GM12892 (cell line): Measurements from ENCODE around the gene FXYD7.

Experiments
- POLR2AphosphoS5 ChIP-seq: IDR thresholded peaks from 2 replicates; pipeline ENCODE4 v1.6.1; 2011; ENCODE audit warnings: low read depth, low read length, control low read depth
- TAF1 ChIP-seq: IDR thresholded peaks from 2 replicates; pipeline ENCODE4 v1.6.1; 2011; ENCODE audit warnings: low read depth, mild to moderate bottlenecking, control low read depth, low read length, borderline replicate concordance

DNA sequence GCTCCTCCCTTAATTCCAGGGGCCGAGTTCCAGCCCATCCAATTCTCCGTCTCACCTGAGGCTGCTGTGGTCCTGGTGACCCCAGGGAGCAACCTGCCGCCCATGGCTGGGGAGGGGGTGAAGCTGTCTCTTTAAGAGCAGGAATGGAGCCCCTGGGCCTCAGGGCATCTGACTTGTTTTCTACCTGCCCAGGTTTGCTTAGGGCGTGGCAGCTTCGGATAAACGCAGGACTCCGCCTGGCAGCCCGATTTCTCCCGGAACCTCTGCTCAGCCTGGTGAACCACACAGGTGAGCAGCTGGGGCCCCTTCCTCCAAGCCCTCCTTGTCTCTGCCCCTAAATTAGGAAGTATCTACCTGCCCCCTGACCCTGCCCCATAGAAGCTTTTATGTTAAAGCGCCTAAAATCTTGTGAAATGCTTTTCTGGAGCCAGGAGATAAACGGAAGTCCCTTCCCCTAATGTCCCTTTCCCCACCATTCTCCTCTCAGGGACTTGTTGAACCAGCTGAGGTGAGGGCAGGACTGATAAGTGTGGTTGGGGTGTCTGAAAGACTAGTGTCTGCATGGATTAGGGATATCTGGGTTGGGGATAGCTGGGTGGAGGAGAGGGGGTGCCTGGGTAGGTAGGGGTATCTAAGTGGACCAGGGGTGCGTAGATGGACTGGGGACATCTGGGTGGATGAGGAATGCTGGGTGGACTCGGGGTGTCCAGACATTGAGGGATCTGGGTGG, 26.8 kb upstream of the FXYD7 start:
- TF ChIP-seq TAF1 (no peak), POLR2AphosphoS5 (no peak)
